Common myeloid progenitor, CD34-positive (primary cell): ENCODE results near the gene EXOC2.

ENCODE experiments used
- CTCF ChIA-PET: fragments of 350-600 bp; sonication (Branson Sonifier 250); formaldehyde crosslinking; loops from one replicate; lab custom pipeline; 2021; ENCODE audit warnings: antibody characterized with exemption; lab: Charles Lee
- POLR2A ChIA-PET: fragments of 350-600 bp; sonication (Branson Sonifier 250); formaldehyde crosslinking; loops from one replicate; lab custom pipeline; 2021; ENCODE audit warnings: antibody characterized with exemption; lab: Charles Lee
- DNase-seq, 3 donors: peaks; one replicate each; pipeline versions ENCODE4 v3.0.0 to v3.0.0-alpha.2; 2013
- H3K27ac ChIP-seq, 2 experiments: 1 replicate in 1 of 2; 2 replicates in 1 of 2; pipeline ENCODE4 v1.7.0; 2013; ENCODE audit warnings: inconsistent platforms in 2 of 2, low read length in 2 of 2, mild to moderate bottlenecking in 2 of 2, low read depth in 1 of 2, moderate library complexity in 1 of 2; ENCODE audit not compliant: severe bottlenecking in 2 of 2, insufficient read depth in 1 of 2, poor library complexity in 1 of 2
- H3K27me3 ChIP-seq, 5 experiments: replicated peaks in 2 of 5; 1 replicate in 3 of 5; 2 replicates in 2 of 5; pipeline versions ENCODE4 v1.6.1 to v1.7.0; 2013; ENCODE audit warnings: low read length in 4 of 5, mild to moderate bottlenecking in 2 of 5, moderate library complexity in 2 of 5, inconsistent platforms in 1 of 5; ENCODE audit not compliant: insufficient read depth in 5 of 5, control insufficient read depth in 4 of 5
- H3K36me3 ChIP-seq, 4 experiments: 1 replicate in 2 of 4; 2 replicates in 2 of 4; pipeline versions ENCODE4 v1.6.1 to v1.7.0; 2013; ENCODE audit warnings: low read length in 3 of 4, control low read depth in 1 of 4, mild to moderate bottlenecking in 1 of 4; ENCODE audit not compliant: control insufficient read depth in 4 of 4, insufficient read depth in 4 of 4
- H3K4me1 ChIP-seq, 4 experiments: 1 replicate in 3 of 4; 2 replicates in 1 of 4; pipeline versions ENCODE4 v1.6.1 to v1.7.1; 2013; ENCODE audit warnings: low read length in 3 of 4, mild to moderate bottlenecking in 3 of 4, control low read depth in 1 of 4, inconsistent platforms in 1 of 4, moderate library complexity in 1 of 4; ENCODE audit not compliant: control insufficient read depth in 4 of 4, insufficient read depth in 4 of 4; ENCODE audit errors: control extremely low read depth in 1 of 4
- H3K4me3 ChIP-seq, 7 experiments: 1 replicate in 4 of 7; 2 replicates in 3 of 7; pipeline versions ENCODE4 v1.5.1 to v1.7.0; 2013; ENCODE audit warnings: mild to moderate bottlenecking in 7 of 7, low read length in 6 of 7, moderate library complexity in 6 of 7, inconsistent platforms in 2 of 7, low read depth in 2 of 7, control low read depth in 1 of 7; ENCODE audit not compliant: insufficient read depth in 4 of 7, control insufficient read depth in 1 of 7; ENCODE audit errors: extremely low read depth in 1 of 7
- H3K9me3 ChIP-seq, 5 experiments: 1 replicate in 4 of 5; 2 replicates in 1 of 5; pipeline versions ENCODE4 v1.6.1 to v1.7.1; 2013; ENCODE audit warnings: low read length in 4 of 5, mild to moderate bottlenecking in 2 of 5, inconsistent platforms in 1 of 5, low read depth in 1 of 5, moderate library complexity in 1 of 5; ENCODE audit not compliant: control insufficient read depth in 4 of 5, insufficient read depth in 2 of 5; ENCODE audit errors: control extremely low read depth in 1 of 5
- WGBS: methylation state at CpG from one replicate; pipeline ENCODE4 v1.1.5; 2013; ENCODE audit not compliant: insufficient coverage; 5-methylcytosine and 5-hydroxymethylcytosine counted together

The EXOC2 gene

GRCh38 chr6:496649-497048 is 196.3 kb downstream of the EXOC2 start:
- 100% methylated on average over 2 of the region's 5 CpGs for WGBS
- Histone ChIP-seq H3K4me3 (no peak overlapping the region), H3K4me1 (peaks cover 5 to 18% (median 10%) of the 10 kb centered on the region in 4 experiments), H3K36me3 (peaks cover 2 to 24% (median 6%) of the 10 kb centered on the region in 4 experiments), H3K27ac (no peak overlapping the region), H3K27me3 (no peaks in the 10 kb centered on the region), H3K9me3 (peaks cover 0 to 6% (median 0%) of the 10 kb centered on the region in 5 experiments)
- no peak for DNase-seq
- POLR2A ChIA-PET: no interaction called here
- CTCF ChIA-PET: no interaction called here

DNA sequence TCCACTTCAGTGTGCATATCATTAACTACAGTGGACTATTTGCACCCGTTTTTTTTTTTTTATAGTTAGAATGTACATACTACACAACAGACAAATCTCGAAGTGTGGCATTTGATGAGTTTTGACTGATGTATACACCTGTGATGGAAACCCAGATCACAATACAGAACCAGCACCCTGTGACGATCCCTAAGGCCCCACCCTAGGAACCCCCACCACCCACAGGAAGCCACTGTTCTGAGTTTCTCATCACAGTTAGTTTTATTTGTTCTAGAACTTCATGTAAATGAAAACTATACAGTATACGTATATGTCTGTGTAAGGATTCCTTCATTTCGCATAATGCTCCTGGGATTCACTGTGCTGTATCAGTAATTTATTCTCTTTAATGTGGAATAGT is 198.5 kb downstream of the EXOC2 start:
- Histone ChIP-seq H3K27ac (no peak overlapping the region), H3K36me3 (peaks cover 2 to 24% (median 6%) of the 10 kb centered on the region in 4 experiments), H3K4me3 (no peak overlapping the region), H3K4me1 (peaks cover 20 to 33% (median 29%) of the 10 kb centered on the region in 4 experiments), H3K9me3 (peaks cover 0 to 6% (median 0%) of the 10 kb centered on the region in 5 experiments), H3K27me3 (no peaks in the 10 kb centered on the region)
- DNase-seq: no peak
- ChIA-PET CTCF (no interaction called here), POLR2A (no interaction called here)
- 100% methylated on average over 2 of the region's 5 CpGs for WGBS

DNA sequence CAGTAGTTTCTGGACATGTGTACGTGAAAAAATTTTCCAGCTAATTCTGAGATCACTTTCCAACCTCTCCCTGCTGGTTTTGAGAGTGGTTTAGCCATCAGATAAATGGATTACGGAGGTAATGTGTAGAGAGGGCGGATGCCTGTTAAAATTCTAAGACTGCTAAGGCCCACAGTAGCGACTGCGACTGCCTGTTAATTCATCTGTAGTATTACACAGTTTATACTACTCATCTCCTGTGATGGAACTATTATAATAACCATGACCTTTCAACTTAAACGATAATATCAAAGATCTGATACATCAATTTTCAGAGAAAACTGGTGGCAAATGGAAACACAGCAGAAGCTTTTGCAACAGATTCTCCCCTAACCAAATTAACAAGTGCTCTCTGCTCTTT is 199.1 kb downstream of the EXOC2 start:
- CTCF ChIA-PET: no interaction called here
- Histone ChIP-seq H3K4me1 (peaks cover 19 to 30% (median 24%) of the 10 kb centered on the region in 4 experiments), H3K27ac (no peak overlapping the region), H3K4me3 (no peak overlapping the region), H3K27me3 (no peaks in the 10 kb centered on the region), H3K36me3 (peaks cover 2 to 24% (median 6%) of the 10 kb centered on the region in 4 experiments), H3K9me3 (peaks cover 0 to 6% (median 0%) of the 10 kb centered on the region in 5 experiments)
- WGBS: 80% methylated on average over 2 of the region's 6 CpGs
- DNase-seq: no peak
- POLR2A ChIA-PET: no interaction called here

- 100% methylated on average over 1 of the region's 2 CpGs for WGBS
- peaks cover 0 to 6% (median 0%) of the 10 kb centered on the region in 5 experiments for H3K9me3 ChIP-seq
Measured at GRCh38 chr6:492816-493414, 200.0 kb downstream of the EXOC2 start.

GRCh38 chr6:492178-492577 is 200.8 kb downstream of the EXOC2 start:
- POLR2A ChIA-PET: no interaction called here
- no peak overlapping the region for H3K4me3 ChIP-seq
- H3K9me3 ChIP-seq: peaks cover 0 to 6% (median 0%) of the 10 kb centered on the region in 5 experiments
- H3K36me3 ChIP-seq: peaks cover 2 to 29% (median 6%) of the 10 kb centered on the region in 4 experiments
- no peaks in the 10 kb centered on the region for H3K27me3 ChIP-seq
- peak in 1 of 3 donors; percentile 10 for DNase-seq
- 100% methylated on average over 2 of the region's 5 CpGs for WGBS
- H3K4me1 ChIP-seq: peaks cover 19 to 27% (median 21%) of the 10 kb centered on the region in 4 experiments
- no peak overlapping the region for H3K27ac ChIP-seq
- CTCF ChIA-PET: no interaction called here

More at GRCh38 chr6:492816-493414, 200.0 kb downstream of the EXOC2 start:
- ChIA-PET POLR2A (no interaction called here), CTCF (no interaction called here)
- Histone ChIP-seq H3K27me3 (no peaks in the 10 kb centered on the region), H3K36me3 (peaks cover 2 to 24% (median 6%) of the 10 kb centered on the region in 4 experiments), H3K4me1 (peaks cover 19 to 27% (median 21%) of the 10 kb centered on the region in 4 experiments), H3K4me3 (no peak overlapping the region), H3K27ac (no peak overlapping the region)
- no peak for DNase-seq

DNA sequence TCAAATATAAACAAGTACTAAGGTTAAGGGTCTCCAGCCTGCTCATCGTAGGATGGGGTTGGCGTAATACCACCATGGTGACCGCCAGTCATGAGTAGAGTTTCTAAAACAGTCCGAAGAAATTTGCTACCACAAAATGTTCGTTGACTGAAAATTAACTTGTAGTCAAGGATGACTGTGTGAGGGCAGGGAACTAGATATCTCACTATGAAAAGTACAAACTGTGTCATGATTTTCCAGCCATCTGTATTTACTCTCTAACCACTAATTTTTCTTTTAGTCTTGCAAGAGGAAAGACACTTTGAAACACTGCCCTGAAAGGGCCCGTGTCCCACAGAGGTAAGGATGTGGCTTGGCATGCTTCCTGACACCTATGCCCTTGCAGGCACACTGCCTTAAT is 201.7 kb downstream of the EXOC2 start:
- peaks cover 19 to 27% (median 21%) of the 10 kb centered on the region in 4 experiments for H3K4me1 ChIP-seq
- H3K36me3 ChIP-seq: peaks cover 3 to 32% (median 9%) of the 10 kb centered on the region in 4 experiments
- no peaks in the 10 kb centered on the region for H3K27me3 ChIP-seq
- H3K9me3 ChIP-seq: peaks cover 0 to 6% (median 0%) of the 10 kb centered on the region in 5 experiments
- peak overlapping the region in 1 of 7 experiments; percentile 12 for H3K4me3 ChIP-seq
- 33% methylated on average over 3 of the region's 6 CpGs for WGBS
- ChIA-PET CTCF (no interaction called here), POLR2A (no interaction called here)
- DNase-seq: peak in 2 of 3 donors; percentile 59 to 70
- no peak overlapping the region for H3K27ac ChIP-seq
